ENCODE data around the gene HOXC10. TPM values are rescaled to one million over a fixed set of nuclear protein-coding genes. Genes with fewer than 3 reads are reported as not detected.

Gene HOXC10
- total RNA-seq, 3 donors from 2014 or later = not detected

- Histone ChIP-seq H3K9me3 (no peaks in the 10 kb centered on the region), H3K4me3 (no peak overlapping the region), H3K4me1 (ENCODE audit: low read depth) (peaks cover 7% of the 10 kb centered on the region), H3K36me3 (ENCODE audit: low read depth) (no peaks in the 10 kb centered on the region)
- intact Hi-C loops (cut with DNase I, micrococcal nuclease) = no loop called here
- peak in 1 of 3 donors; percentile 36 for DNase-seq
- TF ChIP-seq, protein P1, sequence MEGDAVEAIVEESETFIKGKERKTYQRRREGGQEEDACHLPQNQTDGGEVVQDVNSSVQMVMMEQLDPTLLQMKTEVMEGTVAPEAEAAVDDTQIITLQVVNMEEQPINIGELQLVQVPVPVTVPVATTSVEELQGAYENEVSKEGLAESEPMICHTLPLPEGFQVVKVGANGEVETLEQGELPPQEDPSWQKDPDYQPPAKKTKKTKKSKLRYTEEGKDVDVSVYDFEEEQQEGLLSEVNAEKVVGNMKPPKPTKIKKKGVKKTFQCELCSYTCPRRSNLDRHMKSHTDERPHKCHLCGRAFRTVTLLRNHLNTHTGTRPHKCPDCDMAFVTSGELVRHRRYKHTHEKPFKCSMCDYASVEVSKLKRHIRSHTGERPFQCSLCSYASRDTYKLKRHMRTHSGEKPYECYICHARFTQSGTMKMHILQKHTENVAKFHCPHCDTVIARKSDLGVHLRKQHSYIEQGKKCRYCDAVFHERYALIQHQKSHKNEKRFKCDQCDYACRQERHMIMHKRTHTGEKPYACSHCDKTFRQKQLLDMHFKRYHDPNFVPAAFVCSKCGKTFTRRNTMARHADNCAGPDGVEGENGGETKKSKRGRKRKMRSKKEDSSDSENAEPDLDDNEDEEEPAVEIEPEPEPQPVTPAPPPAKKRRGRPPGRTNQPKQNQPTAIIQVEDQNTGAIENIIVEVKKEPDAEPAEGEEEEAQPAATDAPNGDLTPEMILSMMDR (IDR thresholded peaks at IDR 0.05) = no peak
- no peak for ATAC-seq
These were observed 885 bp upstream of the HOXC10 start for GRCh38 chr12:53983950-53984572.

- H3K36me3 ChIP-seq (ENCODE audit: low read depth) = no peaks in the 10 kb centered on the region
- intact Hi-C loops (cut with DNase I, micrococcal nuclease) = no loop called here
- H3K9me3 ChIP-seq = no peaks in the 10 kb centered on the region
- DNase-seq (no peak), ATAC-seq (no peak)
- peaks cover 13% of the 10 kb centered on the region for H3K4me1 ChIP-seq (ENCODE audit: low read depth)
- TF ChIP-seq, protein P1 (IDR thresholded peaks at IDR 0.05) = no peak
- no peak overlapping the region for H3K4me3 ChIP-seq
These were observed 697 bp downstream of the HOXC10 start for GRCh38 chr12:53985692-53985993.

DNA sequence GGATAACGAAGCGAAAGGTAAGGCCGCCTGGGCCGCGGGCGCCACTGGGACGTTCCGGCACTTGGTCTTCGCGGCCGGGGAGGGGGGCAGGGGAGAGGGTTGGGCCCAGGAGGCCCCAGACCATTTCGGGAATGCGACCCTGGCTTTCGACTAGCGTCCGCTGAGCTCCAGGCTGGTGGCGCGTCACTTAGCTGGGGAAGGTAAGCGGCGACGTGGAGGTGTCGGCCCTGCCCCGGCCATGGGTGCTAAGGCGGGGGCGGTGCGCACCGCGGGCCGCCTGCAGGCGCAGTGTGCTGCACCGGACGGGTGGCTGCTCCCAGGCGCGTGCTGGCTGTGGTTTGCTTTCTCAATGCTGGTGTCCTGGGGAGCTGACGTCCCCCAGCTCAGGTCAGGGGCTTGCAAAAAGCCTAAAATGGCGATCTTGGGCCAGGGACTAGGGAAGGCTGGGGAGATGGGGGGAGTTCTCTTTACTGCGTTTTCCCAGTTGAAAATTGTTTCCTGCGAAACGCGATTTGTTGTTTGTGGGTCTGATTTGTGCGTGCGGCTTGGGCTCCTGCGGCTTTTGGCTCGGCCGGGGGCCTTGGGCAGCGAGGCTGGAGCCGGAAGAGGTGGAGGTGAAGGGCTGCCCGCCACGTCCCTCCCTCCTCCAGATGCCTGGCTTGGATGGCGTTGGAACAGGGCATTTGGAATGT lies 1.2 kb downstream of the HOXC10 start:
- TF ChIP-seq, protein P1 (IDR thresholded peaks at IDR 0.05) = no peak
- H3K9me3 ChIP-seq = no peaks in the 10 kb centered on the region
- intact Hi-C loops (cut with DNase I, micrococcal nuclease) = no loop called here
- peak; percentile 24 for ATAC-seq
- no peak overlapping the region for H3K4me3 ChIP-seq
- H3K36me3 ChIP-seq (ENCODE audit: low read depth) = no peaks in the 10 kb centered on the region
- DNase-seq = peak in 1 of 3 donors; percentile 46
- peaks cover 15% of the 10 kb centered on the region for H3K4me1 ChIP-seq (ENCODE audit: low read depth)

GRCh38 chr12:53986686-53987483 lies 1.9 kb downstream of the HOXC10 start:
- TF ChIP-seq, protein P1 (IDR thresholded peaks at IDR 0.05) = no peak
- intact Hi-C loops (cut with DNase I, micrococcal nuclease) = no loop called here
- peaks cover 15% of the 10 kb centered on the region for H3K4me1 ChIP-seq (ENCODE audit: low read depth)
- no peaks in the 10 kb centered on the region for H3K9me3 ChIP-seq
- ATAC-seq (no peak), DNase-seq (peak in 1 of 3 donors; percentile 18)
- H3K36me3 ChIP-seq (ENCODE audit: low read depth) = no peaks in the 10 kb centered on the region
- no peak overlapping the region for H3K4me3 ChIP-seq

DNA sequence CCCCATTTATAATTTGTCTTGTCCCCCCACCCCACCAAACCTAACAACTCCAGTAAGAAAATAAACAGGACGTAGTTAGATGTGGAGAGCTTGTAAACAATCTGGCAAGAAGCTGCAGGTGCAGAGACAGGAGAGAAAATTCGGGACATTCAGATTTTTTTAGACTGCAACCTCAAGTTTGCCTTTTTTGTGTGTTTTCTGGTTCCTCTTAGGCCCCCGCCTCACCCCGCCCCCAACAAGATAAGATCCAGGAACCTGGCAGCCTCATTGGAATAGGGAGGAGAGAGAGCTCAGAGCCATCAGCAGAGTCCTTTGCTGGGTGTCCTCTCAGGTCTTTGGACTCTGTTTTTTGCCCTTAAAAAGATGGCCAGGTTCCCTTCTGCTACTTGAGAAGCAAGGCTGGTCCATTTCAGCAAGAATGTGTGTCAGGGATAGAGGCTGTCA lies 2.9 kb downstream of the HOXC10 start:
- H3K4me3 ChIP-seq = no peak overlapping the region
- H3K4me1 ChIP-seq (ENCODE audit: low read depth) = peaks cover 15% of the 10 kb centered on the region
- no peaks in the 10 kb centered on the region for H3K36me3 ChIP-seq (ENCODE audit: low read depth)
- TF ChIP-seq, protein P1 (IDR thresholded peaks at IDR 0.05) = no peak
- DNase-seq (no peak), ATAC-seq (no peak)
- intact Hi-C loops (cut with DNase I, micrococcal nuclease) = no loop called here
- no peaks in the 10 kb centered on the region for H3K9me3 ChIP-seq
